ENCODE results near the gene TPR.

Gene TPR

GRCh38 chr1:186375152-186375928 is at the start of gene TPR, which contains the start of gene ODR4:
TPR (minus strand) TSS chr1:186375253; CDS start chr1:186375028, 225 bp downstream.
ODR4 (plus strand) TSS chr1:186375838; CDS start chr1:186379786, 3,948 bp downstream.
- H3K4me3 ChIP-seq (ENCODE audit: low read depth, low read length), result peak within 1 kb of the TSS; percentile 82
- TF ChIP-seq, protein P1, sequence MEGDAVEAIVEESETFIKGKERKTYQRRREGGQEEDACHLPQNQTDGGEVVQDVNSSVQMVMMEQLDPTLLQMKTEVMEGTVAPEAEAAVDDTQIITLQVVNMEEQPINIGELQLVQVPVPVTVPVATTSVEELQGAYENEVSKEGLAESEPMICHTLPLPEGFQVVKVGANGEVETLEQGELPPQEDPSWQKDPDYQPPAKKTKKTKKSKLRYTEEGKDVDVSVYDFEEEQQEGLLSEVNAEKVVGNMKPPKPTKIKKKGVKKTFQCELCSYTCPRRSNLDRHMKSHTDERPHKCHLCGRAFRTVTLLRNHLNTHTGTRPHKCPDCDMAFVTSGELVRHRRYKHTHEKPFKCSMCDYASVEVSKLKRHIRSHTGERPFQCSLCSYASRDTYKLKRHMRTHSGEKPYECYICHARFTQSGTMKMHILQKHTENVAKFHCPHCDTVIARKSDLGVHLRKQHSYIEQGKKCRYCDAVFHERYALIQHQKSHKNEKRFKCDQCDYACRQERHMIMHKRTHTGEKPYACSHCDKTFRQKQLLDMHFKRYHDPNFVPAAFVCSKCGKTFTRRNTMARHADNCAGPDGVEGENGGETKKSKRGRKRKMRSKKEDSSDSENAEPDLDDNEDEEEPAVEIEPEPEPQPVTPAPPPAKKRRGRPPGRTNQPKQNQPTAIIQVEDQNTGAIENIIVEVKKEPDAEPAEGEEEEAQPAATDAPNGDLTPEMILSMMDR (IDR thresholded peaks at IDR 0.05; ENCODE audit: insufficient read depth, low read depth, low read length, missing control alignments), result peak; percentile 90
- DNase-seq (ENCODE audit: low read depth), result peak; percentile 99

- TF ChIP-seq, protein P1 (IDR thresholded peaks at IDR 0.05; ENCODE audit: insufficient read depth, low read depth, low read length, missing control alignments), result no peak
- H3K4me3 ChIP-seq (ENCODE audit: low read depth, low read length), result no peak overlapping the region
- no peak for DNase-seq (ENCODE audit: low read depth)
These were observed 49.5 kb upstream of the TPR start for GRCh38 chr1:186424539-186424938.

- no peak overlapping the region for H3K4me3 ChIP-seq (ENCODE audit: low read depth, low read length)
- DNase-seq (ENCODE audit: low read depth), result no peak
- TF ChIP-seq, protein P1 (IDR thresholded peaks at IDR 0.05; ENCODE audit: insufficient read depth, low read depth, low read length, missing control alignments), result no peak
These were observed 46.4 kb upstream of the TPR start for GRCh38 chr1:186421446-186421845.

DNA sequence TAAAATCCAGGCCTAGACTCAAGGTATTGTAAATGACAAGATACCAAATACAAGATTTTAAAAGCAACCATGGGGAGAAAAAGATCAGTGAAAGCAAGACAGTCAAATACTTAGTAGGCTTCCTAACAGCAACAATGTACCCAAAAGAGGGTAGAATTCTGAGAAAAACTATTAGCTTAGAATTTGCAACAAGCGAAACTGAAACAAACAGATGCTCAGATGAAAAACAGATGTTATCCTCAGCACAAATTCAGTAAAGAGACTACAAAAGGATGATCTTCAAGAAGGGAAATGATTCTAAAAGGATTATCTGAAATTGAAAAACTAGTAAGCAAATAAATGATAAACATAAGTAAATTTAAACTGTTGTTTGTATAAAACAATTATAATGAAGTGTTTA is 45.9 kb upstream of the TPR start:
- TF ChIP-seq, protein P1 (IDR thresholded peaks at IDR 0.05; ENCODE audit: insufficient read depth, low read depth, low read length, missing control alignments), result no peak
- peak; percentile 46 for DNase-seq (ENCODE audit: low read depth)
- no peak overlapping the region for H3K4me3 ChIP-seq (ENCODE audit: low read depth, low read length)

GRCh38 chr1:186420311-186420710 is 45.3 kb upstream of the TPR start:
- TF ChIP-seq, protein P1 (IDR thresholded peaks at IDR 0.05; ENCODE audit: insufficient read depth, low read depth, low read length, missing control alignments), result no peak
- H3K4me3 ChIP-seq (ENCODE audit: low read depth, low read length), result no peak overlapping the region
- no peak for DNase-seq (ENCODE audit: low read depth)

DNA sequence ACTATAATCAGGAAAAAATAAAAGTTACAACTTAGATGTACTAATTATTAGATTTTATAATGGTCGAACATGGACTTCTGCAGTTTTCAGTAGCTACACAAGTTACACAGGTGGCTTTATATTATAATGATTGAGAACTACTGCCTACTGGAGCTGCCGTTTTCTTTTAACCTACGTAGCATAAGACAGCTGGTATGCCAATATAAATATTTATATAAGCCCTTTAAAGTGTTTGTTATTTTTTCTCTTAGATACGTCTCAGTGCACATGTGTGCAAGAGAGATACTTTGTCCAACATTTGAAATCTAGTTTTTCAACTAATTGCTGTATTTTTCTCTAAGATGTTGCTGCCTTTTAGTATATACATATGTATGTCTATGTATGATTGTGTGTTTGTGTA is 43.5 kb upstream of the TPR start:
- TF ChIP-seq, protein P1 (IDR thresholded peaks at IDR 0.05; ENCODE audit: insufficient read depth, low read depth, low read length, missing control alignments), result no peak
- H3K4me3 ChIP-seq (ENCODE audit: low read depth, low read length), result no peak overlapping the region
- DNase-seq (ENCODE audit: low read depth), result no peak

Measured in GM12865 (cell line).